GM10248 (cell line): ENCODE results near the gene MED25.
A peak's percentile ranks its signal among the peaks of the same experiment; 100 is the strongest.

Source experiments
- CTCF ChIA-PET: fragments of 300-600 bp; sonication (Branson Sonifier 250); formaldehyde crosslinking; extraction: SDS; loops from one replicate; lab custom pipeline; 2021; ENCODE audit warnings: antibody characterized with exemption; lab: Yijun Ruan, JAX
- POLR2A ChIA-PET: fragments of 350-650 bp; sonication (Branson Sonifier 250); formaldehyde crosslinking; extraction: SDS; loops from one replicate; lab custom pipeline; 2020; ENCODE audit warnings: antibody characterized with exemption; lab: Yijun Ruan, JAX
- DNase-seq: peaks from one replicate; pipeline ENCODE4 v3.0.0; 2012; ENCODE audit errors: extremely low spot score
- TF ChIP-seq, protein P1 (sequence below): IDR thresholded peaks from 2 replicates; pipeline ENCODE4 v1.5.1; 2012; ENCODE audit warnings: mild to moderate bottlenecking, low read depth; ENCODE audit errors: extremely low read depth, missing control alignments, control extremely low read depth

MED25 gene

DNA sequence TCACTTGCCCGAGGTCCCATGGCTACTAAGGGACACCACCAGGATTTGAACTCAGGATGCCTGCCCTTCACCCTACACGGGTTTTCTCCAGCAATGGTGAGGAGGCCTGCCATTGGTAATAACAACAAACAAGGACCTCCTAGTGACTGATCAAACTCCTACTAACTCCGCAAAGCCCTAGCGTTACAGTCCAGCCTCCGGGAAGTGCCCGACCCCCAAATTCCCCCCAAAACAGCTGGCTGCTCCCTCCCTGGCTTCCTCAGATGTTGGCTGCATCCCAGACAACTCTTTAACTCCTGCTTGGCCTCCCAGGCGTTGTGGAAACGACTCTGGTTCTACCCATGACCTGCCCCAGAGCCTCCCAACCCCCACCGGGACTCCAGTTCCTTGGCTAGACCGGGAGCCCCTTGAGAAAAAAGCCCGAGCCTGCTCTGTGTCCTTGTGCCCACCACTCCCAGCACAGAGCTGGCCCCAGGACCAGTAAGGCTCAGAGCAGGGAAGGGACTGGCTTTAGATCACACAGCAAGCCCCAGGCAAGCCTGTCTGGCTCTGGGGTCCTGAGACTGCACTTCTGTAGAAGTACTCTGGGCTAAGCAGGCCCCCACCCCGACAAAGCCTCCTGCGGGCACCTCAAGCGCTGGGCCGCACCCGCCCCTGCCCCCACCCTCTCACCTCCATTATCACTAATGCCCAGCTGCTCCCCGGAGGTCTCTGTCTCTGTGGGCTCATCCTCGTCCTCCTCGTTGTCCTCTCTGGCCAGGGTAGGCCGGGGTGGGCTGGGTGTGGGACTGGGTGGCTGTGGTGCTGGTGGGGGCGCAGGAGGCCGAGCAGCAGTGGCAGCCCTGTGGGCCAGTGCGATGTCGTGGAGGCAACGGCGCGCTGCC lies 54.4 kb downstream of the MED25 start:
- ChIA-PET CTCF (no interaction called here), POLR2A (interaction anchor here (0.6 kb wide), 1 partner anchor 22 kb away, joined by 8 read pairs; no protein-coding TSS in a partner anchor)
- TF ChIP-seq, protein P1, sequence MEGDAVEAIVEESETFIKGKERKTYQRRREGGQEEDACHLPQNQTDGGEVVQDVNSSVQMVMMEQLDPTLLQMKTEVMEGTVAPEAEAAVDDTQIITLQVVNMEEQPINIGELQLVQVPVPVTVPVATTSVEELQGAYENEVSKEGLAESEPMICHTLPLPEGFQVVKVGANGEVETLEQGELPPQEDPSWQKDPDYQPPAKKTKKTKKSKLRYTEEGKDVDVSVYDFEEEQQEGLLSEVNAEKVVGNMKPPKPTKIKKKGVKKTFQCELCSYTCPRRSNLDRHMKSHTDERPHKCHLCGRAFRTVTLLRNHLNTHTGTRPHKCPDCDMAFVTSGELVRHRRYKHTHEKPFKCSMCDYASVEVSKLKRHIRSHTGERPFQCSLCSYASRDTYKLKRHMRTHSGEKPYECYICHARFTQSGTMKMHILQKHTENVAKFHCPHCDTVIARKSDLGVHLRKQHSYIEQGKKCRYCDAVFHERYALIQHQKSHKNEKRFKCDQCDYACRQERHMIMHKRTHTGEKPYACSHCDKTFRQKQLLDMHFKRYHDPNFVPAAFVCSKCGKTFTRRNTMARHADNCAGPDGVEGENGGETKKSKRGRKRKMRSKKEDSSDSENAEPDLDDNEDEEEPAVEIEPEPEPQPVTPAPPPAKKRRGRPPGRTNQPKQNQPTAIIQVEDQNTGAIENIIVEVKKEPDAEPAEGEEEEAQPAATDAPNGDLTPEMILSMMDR: no peak
- no peak for DNase-seq

DNA sequence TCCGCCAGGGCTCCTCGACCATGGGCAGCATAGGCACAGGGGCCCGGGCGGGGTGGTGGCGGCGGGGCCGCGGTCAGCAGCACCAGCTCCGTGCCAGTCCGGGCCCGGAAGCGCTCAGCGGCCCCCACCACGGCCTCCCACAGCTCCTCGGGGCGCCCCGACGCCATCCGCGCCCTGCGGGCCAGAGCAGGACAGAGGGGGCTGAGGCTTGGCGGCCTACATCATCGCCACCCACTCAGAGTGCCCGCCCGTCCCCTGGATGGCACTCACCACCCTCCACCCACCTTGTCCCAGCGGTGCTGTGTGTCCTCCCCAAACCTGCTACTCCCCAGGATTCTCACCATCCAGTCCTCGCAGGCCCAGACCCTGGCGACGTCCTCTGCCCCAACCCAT lies 55.0 kb downstream of the MED25 start:
- no peak for DNase-seq
- TF ChIP-seq, protein P1: no peak
- POLR2A ChIA-PET: no interaction called here
- CTCF ChIA-PET: no interaction called here

DNA sequence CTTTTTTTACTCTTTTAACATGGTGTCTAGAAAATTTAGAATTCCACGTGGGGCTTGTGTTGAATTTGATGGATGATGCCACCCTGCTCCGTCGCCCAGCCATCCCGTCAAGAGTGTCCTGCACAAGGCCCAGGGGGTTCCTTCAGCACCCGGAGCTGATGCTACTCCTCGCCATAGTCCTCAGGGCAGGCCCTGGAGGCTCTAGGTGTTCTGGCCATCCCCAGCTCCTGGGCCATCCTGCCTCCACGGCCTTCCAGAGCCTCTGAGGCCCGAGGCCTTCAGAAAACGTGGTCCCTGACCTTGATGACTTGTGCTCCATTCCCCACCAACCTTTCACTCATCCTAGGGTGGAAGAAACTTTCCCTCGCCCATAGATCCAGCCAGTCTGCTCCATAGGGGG lies 55.7 kb downstream of the MED25 start:
- ChIA-PET POLR2A (no interaction called here), CTCF (no interaction called here)
- TF ChIP-seq, protein P1: no peak
- DNase-seq: no peak

DNA sequence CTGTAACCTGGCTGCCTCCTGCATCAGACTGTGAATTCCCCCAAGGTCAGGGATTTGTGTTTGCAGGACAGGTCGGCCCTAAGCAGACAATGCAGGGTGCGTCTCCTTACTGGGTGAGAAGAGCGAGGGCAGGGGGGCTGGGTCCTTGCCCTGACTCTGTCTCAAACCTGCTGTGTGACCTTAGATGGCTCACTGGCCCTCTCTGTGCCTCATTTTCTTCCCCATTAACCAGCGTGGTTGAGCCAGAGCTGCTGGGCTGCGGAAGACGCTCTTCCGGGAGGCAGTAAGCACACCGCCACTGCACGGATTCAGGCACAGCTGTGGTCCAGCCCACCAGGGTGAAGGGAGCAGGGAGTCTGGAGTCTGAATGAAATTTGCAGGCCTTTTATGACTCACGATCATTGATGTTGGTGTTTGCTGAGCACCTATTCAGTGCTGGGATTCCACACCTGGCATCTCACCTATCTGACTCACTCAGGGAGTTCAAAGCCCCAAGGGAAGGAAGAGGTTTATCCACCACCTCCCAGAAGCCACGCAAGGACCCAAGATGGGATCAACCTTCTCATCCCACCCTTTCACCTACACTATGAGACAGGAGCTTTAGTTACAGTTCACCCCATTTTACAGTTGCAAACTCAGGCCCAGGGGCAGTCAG lies 56.5 kb downstream of the MED25 start:
- ChIA-PET CTCF (no interaction called here), POLR2A (no interaction called here)
- TF ChIP-seq, protein P1: no peak
- no peak for DNase-seq

DNA sequence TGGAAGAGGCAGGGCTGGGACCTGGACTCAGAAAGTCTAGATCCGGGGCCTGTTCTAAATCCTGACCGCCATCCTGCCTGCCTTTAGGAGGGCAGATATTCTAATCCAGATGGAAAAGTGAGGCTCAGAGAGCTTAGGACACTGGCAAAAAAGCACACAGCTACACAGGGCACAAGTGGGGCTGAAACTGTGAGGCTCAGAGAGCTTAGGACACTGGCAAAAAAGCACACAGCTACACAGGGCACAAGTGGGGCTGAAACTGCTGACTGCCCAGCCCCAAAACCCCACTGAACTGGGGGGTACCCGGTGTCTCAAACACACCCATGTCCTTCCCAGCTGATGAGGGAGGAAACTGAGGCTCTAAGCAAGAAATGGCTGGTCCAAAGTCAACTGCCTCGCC lies 57.1 kb downstream of the MED25 start:
- CTCF ChIA-PET: interaction anchor here (1.1 to 1.5 kb wide), 3 partner anchors 15 to 25 kb away, joined by 3 to 4 read pairs (median 4); partner anchors contain the start of gene PTOV1
- POLR2A ChIA-PET: interaction anchor here (0.7 kb wide), 1 partner anchor 55 kb away, joined by 3 read pairs; no protein-coding TSS in a partner anchor
- TF ChIP-seq, protein P1: no peak
- DNase-seq: no peak

DNA sequence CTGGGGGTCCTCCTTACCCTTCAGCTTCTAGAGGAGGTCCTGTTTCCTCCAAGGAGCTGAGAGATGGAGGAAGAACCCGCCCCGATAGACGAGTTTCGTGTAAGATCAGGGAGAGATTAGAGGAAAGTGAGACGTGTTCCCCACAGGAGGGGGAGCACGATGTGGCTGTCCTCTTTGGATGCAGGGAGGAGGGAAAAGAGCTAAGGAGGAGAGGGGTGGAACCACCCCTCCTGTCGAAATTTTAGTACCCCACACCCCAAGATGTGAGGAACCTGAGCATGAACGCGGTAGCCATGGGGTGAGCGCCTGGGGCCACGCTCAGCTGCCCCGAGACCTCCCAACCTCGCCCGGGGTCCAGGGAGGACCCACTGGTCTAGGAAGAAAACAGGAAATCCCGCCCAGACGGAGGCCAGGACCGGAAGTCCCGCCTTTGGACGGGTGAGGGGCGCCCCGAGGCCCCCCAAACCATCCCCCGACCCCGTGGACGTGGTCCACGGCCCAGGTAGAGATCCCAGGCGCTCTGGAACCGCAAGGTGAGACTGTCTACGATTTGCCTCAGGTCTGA lies 57.9 kb downstream of the MED25 start:
- ChIA-PET CTCF (interaction anchor here (1.1 to 1.5 kb wide), 3 partner anchors 14 to 26 kb away, joined by 3 to 4 read pairs (median 4); partner anchors contain the start of gene PTOV1), POLR2A (interaction anchor here (0.6 to 1.5 kb wide), 4 partner anchors 14 to 54 kb away, joined by 3 to 11 read pairs (median 6); partner anchors contain the start of genes ATF5 and NUP62)
- TF ChIP-seq, protein P1: no peak
- DNase-seq: peak; percentile 63
